GM10248 (cell line): ENCODE measurements around the gene LARGE1.

Experiments used
- CTCF ChIA-PET: fragments of 300-600 bp; sonication (Branson Sonifier 250); formaldehyde crosslinking; extraction: SDS; loops from one replicate; lab custom pipeline; 2021; ENCODE audit warnings: antibody characterized with exemption; lab: Yijun Ruan, JAX
- POLR2A ChIA-PET: fragments of 350-650 bp; sonication (Branson Sonifier 250); formaldehyde crosslinking; extraction: SDS; loops from one replicate; lab custom pipeline; 2020; ENCODE audit warnings: antibody characterized with exemption; lab: Yijun Ruan, JAX
- DNase-seq: peaks from one replicate; pipeline ENCODE4 v3.0.0; 2012; ENCODE audit errors: extremely low spot score
- CTCF ChIP-seq: IDR thresholded peaks from 2 replicates; pipeline ENCODE4 v1.5.1; 2012; ENCODE audit warnings: mild to moderate bottlenecking, low read depth; ENCODE audit errors: extremely low read depth, missing control alignments, control extremely low read depth

Gene LARGE1

GRCh38 chr22:33848251-33848650, 72.0 kb downstream of the LARGE1 start:
- no peak for TF ChIP-seq CTCF
- CTCF ChIA-PET, result interaction anchor here (0.6 to 1.0 kb wide), 2 partner anchors 15 to 30 kb away, joined by 3 to 4 read pairs; no protein-coding TSS in a partner anchor
- no peak for DNase-seq
- POLR2A ChIA-PET, result no interaction called here

- CTCF ChIA-PET, result no interaction called here
- POLR2A ChIA-PET, result no interaction called here
- TF ChIP-seq CTCF, result no peak
- DNase-seq, result no peak
These were observed 76.0 kb downstream of the LARGE1 start for GRCh38 chr22:33844273-33844672.

GRCh38 chr22:33842421-33843094, 77.7 kb downstream of the LARGE1 start:
- TF ChIP-seq CTCF, result no peak
- no peak for DNase-seq
- ChIA-PET CTCF (interaction anchor here (0.8 to 2.6 kb wide), 4 partner anchors 8 to 37 kb away, joined by 3 to 8 read pairs (median 4); no protein-coding TSS in a partner anchor), POLR2A (no interaction called here)

GRCh38 chr22:33842006-33842354, 78.3 kb downstream of the LARGE1 start:
- no peak for DNase-seq
- no peak for TF ChIP-seq CTCF
- POLR2A ChIA-PET, result no interaction called here
- CTCF ChIA-PET, result interaction anchor here (0.8 to 2.6 kb wide), 4 partner anchors 9 to 36 kb away, joined by 3 to 8 read pairs (median 4); no protein-coding TSS in a partner anchor

- no peak for TF ChIP-seq CTCF
- ChIA-PET POLR2A (no interaction called here), CTCF (interaction anchor here (0.8 to 2.6 kb wide), 3 partner anchors 9 to 19 kb away, joined by 3 to 8 read pairs (median 6); no protein-coding TSS in a partner anchor)
- DNase-seq, result no peak
These were observed 78.8 kb downstream of the LARGE1 start for GRCh38 chr22:33841281-33842005.

GRCh38 chr22:33838644-33839043, 81.6 kb downstream of the LARGE1 start:
- DNase-seq, result no peak
- POLR2A ChIA-PET, result no interaction called here
- no peak for TF ChIP-seq CTCF
- CTCF ChIA-PET, result interaction anchor here (1.0 kb wide), 1 partner anchor 320 kb away, joined by 3 read pairs; no protein-coding TSS in a partner anchor
